Mesenchymal stem cell (in vitro differentiated cells and primary cell): ENCODE data around the gene KIF22.
A peak's percentile ranks its signal among the peaks of the same experiment; 100 is the strongest.

Experiments used
- DNase-seq: peaks from one replicate; pipeline ENCODE4 v3.0.0-alpha.2; 2013
- H2AFZ ChIP-seq: one replicate; pipeline ENCODE4 v1.6.1; 2013; ENCODE audit warnings: low read depth, mild to moderate bottlenecking, control low read depth, inconsistent platforms, low read length, moderate library complexity
- H2AK5ac ChIP-seq: 2 replicates; pipeline ENCODE4 v1.6.1; 2013; ENCODE audit warnings: low read length, moderate library complexity, mild to moderate bottlenecking, inconsistent platforms; ENCODE audit not compliant: severe bottlenecking
- H2BK120ac ChIP-seq: one replicate; pipeline ENCODE4 v1.6.1; 2013; ENCODE audit warnings: low read depth, mild to moderate bottlenecking, inconsistent platforms, low read length, moderate library complexity
- H2BK12ac ChIP-seq, 2 experiments: one replicate each; pipeline ENCODE4 v1.6.1; 2013; ENCODE audit warnings: inconsistent platforms in 2 of 2, low read length in 2 of 2, mild to moderate bottlenecking in 2 of 2, moderate library complexity in 2 of 2, control low read depth in 1 of 2
- H2BK15ac ChIP-seq: one replicate; pipeline ENCODE4 v1.6.1; 2013; ENCODE audit warnings: mild to moderate bottlenecking, low read depth, inconsistent platforms; ENCODE audit not compliant: poor library complexity, severe bottlenecking
- H2BK5ac ChIP-seq: 2 replicates; pipeline ENCODE4 v1.6.1; 2013; ENCODE audit warnings: low read depth, mild to moderate bottlenecking, low read length, control low read depth, inconsistent platforms; ENCODE audit not compliant: poor library complexity, severe bottlenecking
- H3K14ac ChIP-seq, 2 experiments: one replicate each; pipeline ENCODE4 v1.6.1; 2013; ENCODE audit warnings: inconsistent platforms in 2 of 2, low read length in 2 of 2, control low read depth in 1 of 2, mild to moderate bottlenecking in 1 of 2, moderate library complexity in 1 of 2
- H3K18ac ChIP-seq, 2 experiments: one replicate each; pipeline ENCODE4 v1.6.1; 2013; ENCODE audit warnings: inconsistent platforms in 2 of 2, low read length in 2 of 2, control low read depth in 1 of 2, low read depth in 1 of 2, mild to moderate bottlenecking in 1 of 2
- H3K23ac ChIP-seq, 2 experiments: one replicate each; pipeline ENCODE4 v1.6.1; 2013; ENCODE audit warnings: inconsistent platforms in 2 of 2, low read length in 2 of 2, mild to moderate bottlenecking in 2 of 2, moderate library complexity in 2 of 2, control low read depth in 1 of 2
- H3K27ac ChIP-seq: 2 replicates; pipeline ENCODE4 v1.5.1; 2013; ENCODE audit warnings: mild to moderate bottlenecking, moderate library complexity, low read length, control low read depth, inconsistent platforms; ENCODE audit not compliant: poor library complexity, severe bottlenecking
- H3K27me3 ChIP-seq, 2 experiments: 2 replicates each; pipeline versions ENCODE4 v1.6.1 to v1.7.0; 2013; ENCODE audit warnings: low read length in 2 of 2, mild to moderate bottlenecking in 2 of 2, moderate library complexity in 2 of 2, control low read depth in 1 of 2, inconsistent platforms in 1 of 2; ENCODE audit not compliant: control insufficient read depth in 1 of 2, insufficient read depth in 1 of 2
- H3K36me3 ChIP-seq, 2 experiments: 2 replicates each; pipeline versions ENCODE4 v1.6.1 to v1.7.0; 2013; ENCODE audit warnings: low read length in 2 of 2, control low read depth in 1 of 2, inconsistent platforms in 1 of 2, low read depth in 1 of 2, mild to moderate bottlenecking in 1 of 2; ENCODE audit not compliant: insufficient read depth in 2 of 2, control insufficient read depth in 1 of 2
- H3K4ac ChIP-seq, 2 experiments: one replicate each; pipeline ENCODE4 v1.6.1; 2013; ENCODE audit warnings: inconsistent platforms in 2 of 2, low read length in 2 of 2, mild to moderate bottlenecking in 2 of 2, moderate library complexity in 2 of 2, control low read depth in 1 of 2, low read depth in 1 of 2
- H3K4me1 ChIP-seq: 2 replicates; pipeline ENCODE4 v1.6.1; 2013; ENCODE audit warnings: low read depth, low read length, control low read depth; ENCODE audit not compliant: control insufficient read depth, insufficient read depth
- H3K4me2 ChIP-seq: 2 replicates; pipeline ENCODE4 v1.6.1; 2013; ENCODE audit warnings: low read length, mild to moderate bottlenecking, inconsistent platforms; ENCODE audit not compliant: poor library complexity, severe bottlenecking
- H3K4me3 ChIP-seq, 2 experiments: 2 replicates each; pipeline versions ENCODE4 v1.5.1 to v1.7.0; 2013; ENCODE audit warnings: low read length in 2 of 2, mild to moderate bottlenecking in 2 of 2, control low read depth in 1 of 2, low read depth in 1 of 2; ENCODE audit not compliant: insufficient read depth in 1 of 2
- H3K79me1 ChIP-seq: replicated peaks from 2 replicates; pipeline ENCODE4 v1.6.1; 2013; ENCODE audit warnings: mild to moderate bottlenecking, control low read depth, low read length, inconsistent platforms; ENCODE audit not compliant: poor library complexity, severe bottlenecking
- H3K9ac ChIP-seq: 2 replicates; pipeline ENCODE4 v1.7.0; 2013; ENCODE audit warnings: mild to moderate bottlenecking, low read length, moderate library complexity
- H3K9me3 ChIP-seq: 2 replicates; pipeline ENCODE4 v1.7.0; 2013; ENCODE audit warnings: mild to moderate bottlenecking, low read length; ENCODE audit not compliant: control insufficient read depth
- H4K8ac ChIP-seq: one replicate; pipeline ENCODE4 v1.6.1; 2013; ENCODE audit warnings: inconsistent platforms, mild to moderate bottlenecking, low read length, moderate library complexity
- H4K91ac ChIP-seq: one replicate; pipeline ENCODE4 v1.6.1; 2013; ENCODE audit warnings: mild to moderate bottlenecking, low read length, inconsistent platforms
- WGBS: methylation state at CpG from one replicate; pipeline ENCODE4 v1.1.7; 2013; ENCODE audit warnings: mixed read lengths; 5-methylcytosine and 5-hydroxymethylcytosine counted together

The KIF22 gene

DNA sequence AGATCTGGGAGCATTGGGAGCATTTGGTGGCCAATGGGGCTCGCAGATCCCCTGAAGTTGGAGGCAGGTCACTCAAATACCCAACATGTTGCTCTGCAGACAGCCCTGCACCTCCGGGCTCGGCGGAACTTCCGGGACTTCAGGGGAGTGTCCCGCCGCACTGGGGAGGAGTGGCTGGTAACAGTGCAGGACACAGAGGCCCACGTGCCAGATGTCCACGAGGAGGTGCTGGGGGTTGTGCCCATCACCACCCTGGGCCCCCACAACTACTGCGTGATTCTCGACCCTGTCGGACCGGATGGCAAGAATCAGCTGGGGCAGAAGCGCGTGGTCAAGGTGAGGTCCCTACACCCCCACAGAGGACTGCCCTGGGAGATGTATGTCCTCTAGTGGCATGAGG, 46.1 kb downstream of the KIF22 start:
- Histone ChIP-seq H2BK12ac (no peak overlapping the region), H2BK120ac (no peak overlapping the region), H3K4me3 (no peak overlapping the region), H3K27ac (no peak overlapping the region), H4K8ac (peak overlapping the region; percentile 24), H4K91ac (no peak overlapping the region), H3K4me1 (peaks cover 2% of the 10 kb centered on the region), H3K27me3 (no peaks in the 10 kb centered on the region), H2AFZ (no peak overlapping the region), H3K9ac (no peak overlapping the region), H3K9me3 (no peaks in the 10 kb centered on the region), H3K18ac (no peak overlapping the region), H3K36me3 (peaks cover 82 to 95% of the 10 kb centered on the region in 2 experiments), H3K23ac (no peak overlapping the region), H3K79me1 (peaks cover 39% of the 10 kb centered on the region), H2BK15ac (no peak overlapping the region), H2AK5ac (no peak overlapping the region), H3K14ac (no peak overlapping the region), H3K4ac (peak overlapping the region in 1 of 2 experiments; percentile 10), H2BK5ac (no peak overlapping the region), H3K4me2 (no peak overlapping the region)
- WGBS, result 89% methylated on average over 15 of the region's 15 CpGs
- DNase-seq, result no peak

DNA sequence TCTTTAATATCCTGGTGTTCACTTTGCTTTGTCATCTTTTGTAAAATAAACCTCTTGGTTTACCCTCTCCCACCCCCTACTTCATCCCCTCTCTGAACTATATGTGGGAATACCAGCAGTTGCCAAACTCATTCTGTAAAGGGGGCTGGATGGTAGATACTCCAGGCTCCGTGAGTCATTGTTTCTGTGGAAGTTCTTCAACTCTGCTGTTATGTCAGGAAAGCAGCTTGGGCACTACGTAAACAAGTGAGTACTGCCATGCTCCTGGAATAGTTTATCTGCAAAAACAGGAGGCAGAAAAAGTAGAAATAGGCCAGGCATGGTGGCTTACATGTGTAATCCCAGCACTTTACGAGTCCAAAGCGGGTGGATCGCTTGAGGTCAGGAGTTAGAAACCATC, 47.3 kb downstream of the KIF22 start:
- no peak overlapping the region for H2BK12ac ChIP-seq
- no peak overlapping the region for H2BK15ac ChIP-seq
- H3K4me2 ChIP-seq, result no peak overlapping the region
- H3K4me1 ChIP-seq, result peaks cover 3% of the 10 kb centered on the region
- peak overlapping the region; percentile 12 for H2BK5ac ChIP-seq
- H2BK120ac ChIP-seq, result no peak overlapping the region
- no peak overlapping the region for H3K14ac ChIP-seq
- H4K8ac ChIP-seq, result no peak overlapping the region
- no peak overlapping the region for H3K18ac ChIP-seq
- no peak overlapping the region for H4K91ac ChIP-seq
- no peaks in the 10 kb centered on the region for H3K27me3 ChIP-seq
- WGBS, result 78% methylated on average over 5 of the region's 5 CpGs
- no peak overlapping the region for H2AK5ac ChIP-seq
- DNase-seq, result peak; percentile 54
- no peak overlapping the region for H2AFZ ChIP-seq
- H3K4me3 ChIP-seq, result no peak overlapping the region
- peaks cover 44% of the 10 kb centered on the region for H3K79me1 ChIP-seq
- no peak overlapping the region for H3K9ac ChIP-seq
- H3K4ac ChIP-seq, result no peak overlapping the region
- peaks cover 86 to 96% of the 10 kb centered on the region in 2 experiments for H3K36me3 ChIP-seq
- H3K27ac ChIP-seq, result no peak overlapping the region
- H3K23ac ChIP-seq, result no peak overlapping the region
- no peaks in the 10 kb centered on the region for H3K9me3 ChIP-seq

DNA sequence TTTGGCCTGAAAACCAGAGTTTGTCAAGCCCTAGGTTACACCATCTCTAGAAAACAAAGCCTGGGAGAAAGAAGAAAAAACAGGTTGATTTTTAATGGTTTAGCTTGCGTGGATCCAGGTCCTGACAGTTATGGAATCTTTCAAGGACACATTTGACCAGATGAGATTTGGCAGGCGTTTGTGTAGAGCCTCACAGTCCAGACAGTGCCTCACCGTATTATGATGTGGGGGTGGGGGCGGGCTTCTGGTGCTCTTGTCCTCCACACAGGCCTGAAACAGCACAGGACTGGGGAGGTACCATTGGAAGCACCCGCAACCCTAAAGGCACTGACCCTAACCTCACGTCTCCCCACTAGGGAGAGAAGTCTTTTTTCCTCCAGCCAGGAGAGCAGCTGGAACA, 49.3 kb downstream of the KIF22 start:
- no peak overlapping the region for H2BK15ac ChIP-seq
- H3K4me2 ChIP-seq, result no peak overlapping the region
- H3K4ac ChIP-seq, result no peak overlapping the region
- H4K8ac ChIP-seq, result no peak overlapping the region
- H3K18ac ChIP-seq, result no peak overlapping the region
- no peak overlapping the region for H3K9ac ChIP-seq
- peak overlapping the region in 1 of 2 experiments; percentile 2 for H2BK12ac ChIP-seq
- no peak overlapping the region for H3K23ac ChIP-seq
- H3K9me3 ChIP-seq, result no peaks in the 10 kb centered on the region
- H3K14ac ChIP-seq, result no peak overlapping the region
- DNase-seq, result no peak
- peaks cover 3% of the 10 kb centered on the region for H3K4me1 ChIP-seq
- H2BK120ac ChIP-seq, result no peak overlapping the region
- H3K4me3 ChIP-seq, result no peak overlapping the region
- WGBS, result 90% methylated on average over 6 of the region's 6 CpGs
- no peak overlapping the region for H2AFZ ChIP-seq
- no peak overlapping the region for H2BK5ac ChIP-seq
- no peak overlapping the region for H3K27ac ChIP-seq
- peaks cover 86 to 94% of the 10 kb centered on the region in 2 experiments for H3K36me3 ChIP-seq
- H3K27me3 ChIP-seq, result no peaks in the 10 kb centered on the region
- H3K79me1 ChIP-seq, result peaks cover 38% of the 10 kb centered on the region
- no peak overlapping the region for H4K91ac ChIP-seq
- H2AK5ac ChIP-seq, result no peak overlapping the region

DNA sequence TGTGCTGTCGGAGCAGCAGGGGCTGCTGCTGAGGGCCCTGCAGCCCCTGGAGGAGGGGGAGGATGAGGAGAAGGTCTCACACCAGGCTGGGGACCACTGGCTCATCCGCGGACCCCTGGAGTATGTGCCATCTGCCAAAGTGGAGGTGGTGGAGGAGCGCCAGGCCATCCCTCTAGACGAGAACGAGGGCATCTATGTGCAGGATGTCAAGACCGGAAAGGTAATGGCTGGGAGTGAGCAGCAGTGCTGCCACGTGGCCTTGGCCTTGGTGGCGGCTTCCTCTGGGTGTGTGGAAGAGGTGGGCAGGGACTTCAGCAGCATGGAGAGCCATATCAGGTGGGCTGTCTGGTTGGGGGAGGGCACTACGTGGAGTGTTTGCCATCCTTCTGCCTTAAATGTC, 49.7 kb downstream of the KIF22 start:
- Histone ChIP-seq H3K9me3 (no peaks in the 10 kb centered on the region), H4K8ac (no peak overlapping the region), H3K27me3 (no peaks in the 10 kb centered on the region), H2BK120ac (no peak overlapping the region), H3K4me2 (no peak overlapping the region), H2BK15ac (no peak overlapping the region), H3K18ac (no peak overlapping the region), H3K14ac (no peak overlapping the region), H2AFZ (no peak overlapping the region), H2AK5ac (no peak overlapping the region), H3K23ac (no peak overlapping the region), H3K36me3 (peaks cover 87 to 94% of the 10 kb centered on the region in 2 experiments), H3K4ac (no peak overlapping the region), H3K4me1 (peaks cover 3% of the 10 kb centered on the region), H3K4me3 (no peak overlapping the region), H2BK5ac (no peak overlapping the region), H3K9ac (no peak overlapping the region), H2BK12ac (peak overlapping the region in 1 of 2 experiments; percentile 2), H4K91ac (no peak overlapping the region), H3K79me1 (peaks cover 39% of the 10 kb centered on the region), H3K27ac (no peak overlapping the region)
- WGBS, result 91% methylated on average over 10 of the region's 10 CpGs
- no peak for DNase-seq
